ENCODE measurements around the gene SLC7A9.
"Not testable (repeated sequence)": the region's sequence is repeated elsewhere in the genome, so short reads cannot be mapped to it uniquely, and the experiment has no call there.

Gene SLC7A9

GRCh38 chr19:32857584-32857983 is 12.0 kb downstream of the SLC7A9 start:
- H3K4me3 ChIP-seq (ENCODE audit: low read depth, low read length) = no peak overlapping the region
- no peak for TF ChIP-seq CTCF (IDR thresholded peaks at IDR 0.05; ENCODE audit: low read depth, low read length)

- H3K4me3 ChIP-seq (ENCODE audit: low read depth, low read length) = not testable (repeated sequence)
Observed at GRCh38 chr19:32856818-32857217, 12.7 kb downstream of the SLC7A9 start.

DNA sequence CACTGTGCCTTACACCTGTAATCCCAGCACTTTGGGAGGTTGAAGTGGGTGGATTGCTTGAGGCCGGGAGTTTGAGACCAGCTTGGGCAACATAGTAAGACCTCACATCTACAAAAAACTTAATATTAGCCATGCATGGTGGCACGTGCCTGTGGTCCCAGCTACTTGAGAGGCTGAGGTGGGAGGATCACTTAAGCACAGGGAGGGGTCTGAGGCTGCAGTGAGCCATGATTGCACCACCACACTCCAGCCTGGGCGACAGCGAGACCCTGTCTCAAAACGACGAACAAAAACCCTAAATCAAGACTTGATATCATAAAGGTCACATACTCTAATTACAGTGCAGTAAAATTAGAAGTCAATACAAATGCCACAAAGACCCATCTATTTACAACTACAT is 17.4 kb downstream of the SLC7A9 start:
- no peak for TF ChIP-seq CTCF (IDR thresholded peaks at IDR 0.05; ENCODE audit: low read depth, low read length)
- no peak overlapping the region for H3K4me3 ChIP-seq (ENCODE audit: low read depth, low read length)

- not testable (repeated sequence) for H3K4me3 ChIP-seq (ENCODE audit: low read depth, low read length)
Observed at GRCh38 chr19:32848035-32848434, 21.5 kb downstream of the SLC7A9 start.

DNA sequence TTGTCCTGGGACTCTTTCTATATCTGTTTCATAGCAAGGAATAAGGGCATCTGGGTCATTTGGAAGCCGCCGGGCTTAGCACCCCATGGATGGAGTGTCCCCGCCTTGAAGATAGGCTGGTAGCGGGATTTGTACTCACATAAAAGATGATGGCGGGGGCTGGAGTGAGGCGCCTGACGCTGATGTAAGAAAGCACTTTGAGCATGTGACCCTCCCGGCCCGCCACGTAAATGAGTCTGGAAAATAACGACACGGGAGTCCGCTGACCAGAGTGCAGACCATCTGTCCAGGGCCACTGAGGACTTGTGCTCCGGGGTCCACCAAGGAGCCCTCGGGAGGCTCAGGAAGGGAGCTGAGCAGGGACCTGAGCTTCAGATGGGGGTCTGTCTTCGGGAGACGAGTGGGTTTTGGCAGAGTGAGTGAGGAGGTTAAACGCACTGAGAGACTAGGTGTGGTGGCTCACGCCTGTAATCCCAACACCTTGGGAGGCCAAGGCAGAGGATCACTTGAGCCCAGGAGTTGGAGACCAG is 25.8 kb downstream of the SLC7A9 start:
- no peak overlapping the region for H3K4me3 ChIP-seq (ENCODE audit: low read depth, low read length)
- TF ChIP-seq CTCF (IDR thresholded peaks at IDR 0.05; ENCODE audit: low read depth, low read length) = no peak

DNA sequence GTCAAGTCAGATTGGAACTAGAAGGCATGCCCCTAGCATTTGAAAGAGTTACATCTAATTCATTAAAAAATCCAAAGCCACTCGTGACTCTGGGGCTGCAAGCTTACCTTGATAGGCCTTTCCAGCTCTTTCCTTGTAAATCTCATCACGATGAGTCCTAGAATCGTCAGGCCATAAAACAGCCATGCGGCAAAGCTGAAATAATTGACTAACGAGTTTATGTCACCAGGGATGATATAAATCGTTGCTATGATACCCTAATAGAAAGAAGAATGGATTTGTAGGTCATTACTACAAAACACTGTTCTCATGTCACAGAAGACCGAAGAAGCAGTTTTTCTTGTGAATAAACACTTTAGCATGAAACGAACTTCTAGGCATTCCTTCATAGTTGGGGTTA is 27.5 kb downstream of the SLC7A9 start:
- H3K4me3 ChIP-seq (ENCODE audit: low read depth, low read length) = no peak overlapping the region
- TF ChIP-seq CTCF (IDR thresholded peaks at IDR 0.05; ENCODE audit: low read depth, low read length) = no peak

DNA sequence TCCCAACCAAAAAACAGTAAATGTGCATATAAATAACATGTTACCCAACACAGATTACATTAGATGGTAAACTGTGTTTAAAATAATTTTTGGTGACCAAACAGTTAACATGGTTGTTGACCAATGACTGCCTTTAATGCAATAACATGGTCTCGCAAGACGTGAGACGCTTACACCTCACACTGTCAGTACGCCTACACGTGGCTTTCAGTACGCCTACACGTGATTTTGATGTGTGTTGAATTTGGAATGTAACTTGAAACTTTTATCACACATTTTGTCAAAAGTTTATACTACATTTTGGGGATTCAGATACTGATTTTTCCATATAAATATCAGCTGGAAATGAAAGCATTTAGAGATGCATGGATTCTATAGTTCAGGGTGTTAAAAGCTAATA is 32.0 kb downstream of the SLC7A9 start:
- H3K4me3 ChIP-seq (ENCODE audit: low read depth, low read length) = no peak overlapping the region
- no peak for TF ChIP-seq CTCF (IDR thresholded peaks at IDR 0.05; ENCODE audit: low read depth, low read length)

DNA sequence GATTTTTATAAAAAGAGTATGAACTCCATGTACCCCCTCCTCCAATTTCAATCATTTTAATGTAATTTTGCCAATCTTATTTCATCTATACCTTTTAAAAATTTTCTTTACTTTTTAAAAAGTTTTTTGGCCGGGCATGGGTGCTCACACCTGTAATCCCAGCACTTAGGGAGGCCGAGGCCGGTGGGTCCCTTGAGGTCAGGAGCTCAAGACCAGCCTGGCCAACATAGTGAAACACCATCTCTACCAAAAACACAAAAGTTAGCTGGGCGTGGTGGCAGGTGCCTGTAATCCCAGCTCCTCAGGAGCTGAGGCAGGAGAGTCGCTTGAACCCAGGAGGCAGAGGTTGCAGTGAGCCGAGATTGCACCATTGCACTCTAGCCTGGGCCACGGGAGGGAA is 36.2 kb downstream of the SLC7A9 start:
- H3K4me3 ChIP-seq (ENCODE audit: low read depth, low read length) = not testable (repeated sequence)

DNA sequence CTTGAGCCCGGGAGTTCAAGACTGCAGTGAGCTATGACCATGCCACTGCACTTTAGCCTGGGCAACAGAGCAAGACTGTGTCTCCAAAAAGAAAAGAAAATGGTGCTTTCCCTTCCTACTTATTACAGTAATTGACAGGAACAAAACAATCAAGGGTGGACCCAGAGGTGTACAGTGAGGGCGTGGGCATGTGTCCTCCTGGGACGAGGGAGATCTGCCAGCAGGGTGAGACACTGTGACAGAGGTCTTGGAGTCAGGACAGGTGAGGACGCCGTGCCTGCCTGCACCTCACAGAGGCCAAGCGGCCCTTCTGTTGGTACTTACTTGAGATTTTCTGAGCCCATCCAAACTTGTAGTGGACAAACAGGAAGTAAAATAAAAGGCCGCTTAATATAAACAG is 36.7 kb downstream of the SLC7A9 start:
- H3K4me3 ChIP-seq (ENCODE audit: low read depth, low read length) = not testable (repeated sequence)

- H3K4me3 ChIP-seq (ENCODE audit: low read depth, low read length) = not testable (repeated sequence)
Observed at GRCh38 chr19:32832094-32832493, 37.5 kb downstream of the SLC7A9 start.
